IMR-90 (cell line): Measurements from ENCODE around the gene ESYT3.

Source experiments
- CTCF ChIP-seq: conservative IDR thresholded peaks from 2 replicates; pipeline ENCODE4 v1.5.1; 2012; ENCODE audit warnings: mild to moderate bottlenecking, low read depth, low read length, improper control_type of control experiment
- POLR2A ChIP-seq: IDR thresholded peaks from 2 replicates; pipeline ENCODE4 v1.6.1; 2012; ENCODE audit warnings: mild to moderate bottlenecking, low read depth, low read length
- RAD21 ChIP-seq: IDR thresholded peaks from 2 replicates; pipeline ENCODE4 v1.6.1; 2012; ENCODE audit warnings: low read length, improper control_type of control experiment
- RCOR1 ChIP-seq: IDR thresholded peaks from 2 replicates; pipeline ENCODE4 v1.6.1; 2012; ENCODE audit warnings: mild to moderate bottlenecking, low read length, improper control_type of control experiment; ENCODE audit not compliant: insufficient replicate concordance

DNA sequence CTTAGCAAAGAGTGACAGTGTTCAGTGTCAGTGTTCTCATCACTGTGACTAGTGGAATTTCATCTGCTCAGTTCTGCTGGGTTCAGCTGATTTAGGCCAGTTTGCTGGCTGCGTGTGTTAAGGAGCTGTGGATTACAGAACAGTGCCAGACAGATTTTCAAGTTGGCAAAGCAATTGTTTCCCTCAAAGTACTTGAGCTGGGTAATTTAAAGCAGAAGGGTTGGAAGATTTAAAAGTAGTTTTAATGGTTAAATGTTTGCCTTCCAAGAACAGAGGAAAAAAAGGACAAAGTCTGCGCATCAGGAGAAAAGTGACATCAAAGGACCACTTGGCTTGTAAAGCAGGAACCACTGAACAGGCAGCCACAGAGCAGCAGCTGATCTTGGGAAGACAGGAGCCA, 8.7 kb downstream of the ESYT3 start:
- TF ChIP-seq CTCF (no peak), POLR2A (no peak), RCOR1 (no peak), RAD21 (no peak)
